Breast epithelium (tissue), 4 donors: Measurements from ENCODE around the gene NDOR1. TPM values are rescaled to one million over a fixed set of nuclear protein-coding genes. Genes with fewer than 3 reads are reported as not detected.

Source experiments
- DNase-seq, 2 donors: peaks; one replicate each; pipeline ENCODE4 v3.0.0-alpha.2; 2019; ENCODE audit warnings: low spot score in 2 of 2
- H3K27ac ChIP-seq, 2 donors: fragments of 200-600 bp; sonication (generic) in 1 of 2; one replicate each; pipeline ENCODE4 v1.5.1; 2016 to 2019; ENCODE audit warnings: mild to moderate bottlenecking in 1 of 2
- H3K27me3 ChIP-seq, 2 donors: fragments of 200-600 bp; sonication (generic) in 1 of 2; one replicate each; pipeline versions ENCODE4 v1.5.1 to v1.6.0; 2017 to 2019; ENCODE audit warnings: control low read depth in 1 of 2, mild to moderate bottlenecking in 1 of 2
- H3K36me3 ChIP-seq: fragments of 200-600 bp; one replicate; pipeline ENCODE4 v1.5.1; 2019
- H3K4me1 ChIP-seq, 2 donors: fragments of 200-600 bp; sonication (generic); one replicate each; pipeline ENCODE4 v1.5.1; 2016 to 2019; ENCODE audit warnings: control low read depth in 1 of 2
- H3K4me3 ChIP-seq, 3 donors: fragments of 200-600 bp; sonication (generic); 1 replicate in 2 of 3; 2 replicates in 1 of 3; pipeline ENCODE4 v1.5.1; 2016 to 2019; ENCODE audit warnings: mild to moderate bottlenecking in 3 of 3, moderate library complexity in 2 of 3
- H3K9me3 ChIP-seq, 2 donors: fragments of 200-600 bp; sonication (generic) in 1 of 2; one replicate each; pipeline ENCODE4 v1.5.1; 2016 to 2019; ENCODE audit warnings: control low read depth in 1 of 2
- POLR2A ChIP-seq: fragments of 450-650 bp; IDR thresholded peaks from one replicate; pipeline ENCODE4 v1.6.1; 2016; ENCODE audit warnings: antibody characterized with exemption, mild to moderate bottlenecking, moderate library complexity
- POLR2AphosphoS5 ChIP-seq, 3 donors: sonication (generic); formaldehyde crosslinking; IDR thresholded peaks; one replicate each; pipeline ENCODE4 v1.6.1; 2017; ENCODE audit warnings: antibody characterized with exemption in 3 of 3
- intact Hi-C: fragments of 100-400 bp; cut with DNase I; formaldehyde crosslinking; loops from one replicate; pipeline ENCODE4 v1.15.1; 2023; ENCODE audit warnings: low total_unique reads
- total RNA-seq, 3 donors: library from RNA; depleted of rRNA; stranded (reverse); fragments of >200 nt; gene quantifications; one replicate each; pipeline ENCODE4 v1.1.0, GENCODE V29; 2016
- TF ChIP-seq, protein P1 (sequence below), 3 donors: fragments of 450-650 bp; IDR thresholded peaks; one replicate each; pipeline ENCODE4 v1.5.1; 2016 to 2017; ENCODE audit warnings: antibody characterized with exemption in 3 of 3, mild to moderate bottlenecking in 3 of 3, moderate library complexity in 3 of 3

Gene NDOR1
- total RNA-seq, 3 donors from 2014 or later, result 4.6 to 9.5 (median 7.2) TPM

GRCh38 chr9:137162505-137163364 lies 42.8 kb upstream of the NDOR1 start:
- peak overlapping the region in 1 of 2 donors; percentile 39 for H3K27ac ChIP-seq
- H3K27me3 ChIP-seq, result peaks cover 20 to 100% of the 10 kb centered on the region in 2 donors
- DNase-seq, result peak in 1 of 2 donors; percentile 43
- peak overlapping the region; percentile 4 to 66 (median 45) for H3K4me3 ChIP-seq
- no peak for TF ChIP-seq POLR2A
- TF ChIP-seq, protein P1, sequence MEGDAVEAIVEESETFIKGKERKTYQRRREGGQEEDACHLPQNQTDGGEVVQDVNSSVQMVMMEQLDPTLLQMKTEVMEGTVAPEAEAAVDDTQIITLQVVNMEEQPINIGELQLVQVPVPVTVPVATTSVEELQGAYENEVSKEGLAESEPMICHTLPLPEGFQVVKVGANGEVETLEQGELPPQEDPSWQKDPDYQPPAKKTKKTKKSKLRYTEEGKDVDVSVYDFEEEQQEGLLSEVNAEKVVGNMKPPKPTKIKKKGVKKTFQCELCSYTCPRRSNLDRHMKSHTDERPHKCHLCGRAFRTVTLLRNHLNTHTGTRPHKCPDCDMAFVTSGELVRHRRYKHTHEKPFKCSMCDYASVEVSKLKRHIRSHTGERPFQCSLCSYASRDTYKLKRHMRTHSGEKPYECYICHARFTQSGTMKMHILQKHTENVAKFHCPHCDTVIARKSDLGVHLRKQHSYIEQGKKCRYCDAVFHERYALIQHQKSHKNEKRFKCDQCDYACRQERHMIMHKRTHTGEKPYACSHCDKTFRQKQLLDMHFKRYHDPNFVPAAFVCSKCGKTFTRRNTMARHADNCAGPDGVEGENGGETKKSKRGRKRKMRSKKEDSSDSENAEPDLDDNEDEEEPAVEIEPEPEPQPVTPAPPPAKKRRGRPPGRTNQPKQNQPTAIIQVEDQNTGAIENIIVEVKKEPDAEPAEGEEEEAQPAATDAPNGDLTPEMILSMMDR (IDR thresholded peaks at IDR 0.05), result peak in 1 of 3 donors; percentile 44
- intact Hi-C loops, result no loop called here
- no peaks in the 10 kb centered on the region for H3K9me3 ChIP-seq
- H3K4me1 ChIP-seq, result peaks cover 3 to 10% of the 10 kb centered on the region in 2 donors
- no peaks in the 10 kb centered on the region for H3K36me3 ChIP-seq

- Histone ChIP-seq H3K9me3 (no peaks in the 10 kb centered on the region), H3K27ac (peak overlapping the region in 1 of 2 donors; percentile 39), H3K4me3 (peak overlapping the region; percentile 4 to 66 (median 45)), H3K4me1 (peaks cover 9 to 16% of the 10 kb centered on the region in 2 donors), H3K36me3 (no peaks in the 10 kb centered on the region), H3K27me3 (peaks cover 26 to 100% of the 10 kb centered on the region in 2 donors)
- TF ChIP-seq POLR2AphosphoS5 (IDR thresholded peaks at IDR 0.05) (no peak), POLR2A (no peak)
- TF ChIP-seq, protein P1 (IDR thresholded peaks at IDR 0.05), result no peak
- no peak for DNase-seq
- intact Hi-C loops, result no loop called here
Observed at GRCh38 chr9:137163365-137163715, 42.2 kb upstream of the NDOR1 start.

- no peaks in the 10 kb centered on the region for H3K36me3 ChIP-seq
- H3K4me3 ChIP-seq, result peak overlapping the region in 1 of 3 donors; percentile 66
- no peaks in the 10 kb centered on the region for H3K9me3 ChIP-seq
- intact Hi-C loops, result no loop called here
- H3K27ac ChIP-seq, result no peak overlapping the region
- TF ChIP-seq POLR2AphosphoS5 (IDR thresholded peaks at IDR 0.05), result no peak
- TF ChIP-seq, protein P1 (IDR thresholded peaks at IDR 0.05), result no peak
- no peak for TF ChIP-seq POLR2A
- no peak for DNase-seq
- peaks cover 27 to 99% of the 10 kb centered on the region in 2 donors for H3K27me3 ChIP-seq
- peaks cover 13 to 19% of the 10 kb centered on the region in 2 donors for H3K4me1 ChIP-seq
Observed at GRCh38 chr9:137163805-137164204, 41.7 kb upstream of the NDOR1 start.

DNA sequence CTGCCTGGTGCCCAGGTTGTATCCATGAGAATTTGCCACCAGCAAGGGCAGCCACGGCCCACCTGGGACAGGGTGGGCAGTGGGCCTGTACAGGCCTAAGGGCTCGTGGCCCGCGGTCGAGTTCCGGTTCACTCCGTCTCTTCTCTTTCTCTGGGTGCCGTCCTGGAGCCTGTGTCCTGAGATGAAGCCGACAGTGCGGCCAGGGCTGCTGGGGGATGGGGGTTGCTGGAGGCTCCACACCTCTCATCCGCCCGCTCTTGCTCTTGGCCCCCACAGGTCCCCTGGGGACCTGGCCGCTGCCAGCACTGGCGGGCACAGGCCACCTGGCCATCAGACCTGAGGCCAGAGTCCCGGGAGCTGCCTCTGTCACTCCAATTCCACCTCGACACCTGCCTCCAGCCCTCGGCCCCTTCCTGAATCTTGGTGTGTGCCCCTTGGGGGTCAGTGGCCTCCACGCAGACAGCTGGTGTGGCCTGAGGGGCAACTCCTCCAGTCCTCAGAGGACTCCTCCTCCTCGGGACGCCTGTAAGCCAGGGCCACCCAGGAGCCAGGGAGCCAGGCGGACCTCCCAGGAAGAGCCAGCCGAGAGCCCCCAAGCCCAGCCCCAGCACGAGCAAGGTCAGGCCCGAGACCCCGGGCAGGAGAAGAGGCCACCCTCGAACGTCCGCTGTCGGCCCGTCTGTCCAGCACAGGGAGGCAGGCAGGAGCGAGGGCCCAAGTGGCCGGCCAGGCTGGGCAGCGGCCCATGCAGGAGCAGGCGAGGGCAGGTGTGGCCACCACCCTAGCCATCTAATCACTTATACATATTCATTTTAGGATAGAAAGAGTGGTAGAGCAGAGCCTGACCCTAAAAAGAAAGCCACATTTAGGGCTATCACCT lies 40.9 kb upstream of the NDOR1 start:
- TF ChIP-seq POLR2A (no peak), POLR2AphosphoS5 (IDR thresholded peaks at IDR 0.05) (no peak)
- TF ChIP-seq, protein P1 (IDR thresholded peaks at IDR 0.05), result no peak
- H3K27me3 ChIP-seq, result peaks cover 30 to 99% of the 10 kb centered on the region in 2 donors
- H3K4me3 ChIP-seq, result no peak overlapping the region
- peaks cover 19 to 21% of the 10 kb centered on the region in 2 donors for H3K4me1 ChIP-seq
- H3K27ac ChIP-seq, result no peak overlapping the region
- intact Hi-C loops, result no loop called here
- no peaks in the 10 kb centered on the region for H3K9me3 ChIP-seq
- H3K36me3 ChIP-seq, result no peaks in the 10 kb centered on the region
- no peak for DNase-seq
